ENCODE data around the gene IL18R1.

IL18R1 gene, protein sequence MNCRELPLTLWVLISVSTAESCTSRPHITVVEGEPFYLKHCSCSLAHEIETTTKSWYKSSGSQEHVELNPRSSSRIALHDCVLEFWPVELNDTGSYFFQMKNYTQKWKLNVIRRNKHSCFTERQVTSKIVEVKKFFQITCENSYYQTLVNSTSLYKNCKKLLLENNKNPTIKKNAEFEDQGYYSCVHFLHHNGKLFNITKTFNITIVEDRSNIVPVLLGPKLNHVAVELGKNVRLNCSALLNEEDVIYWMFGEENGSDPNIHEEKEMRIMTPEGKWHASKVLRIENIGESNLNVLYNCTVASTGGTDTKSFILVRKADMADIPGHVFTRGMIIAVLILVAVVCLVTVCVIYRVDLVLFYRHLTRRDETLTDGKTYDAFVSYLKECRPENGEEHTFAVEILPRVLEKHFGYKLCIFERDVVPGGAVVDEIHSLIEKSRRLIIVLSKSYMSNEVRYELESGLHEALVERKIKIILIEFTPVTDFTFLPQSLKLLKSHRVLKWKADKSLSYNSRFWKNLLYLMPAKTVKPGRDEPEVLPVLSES

DNA sequence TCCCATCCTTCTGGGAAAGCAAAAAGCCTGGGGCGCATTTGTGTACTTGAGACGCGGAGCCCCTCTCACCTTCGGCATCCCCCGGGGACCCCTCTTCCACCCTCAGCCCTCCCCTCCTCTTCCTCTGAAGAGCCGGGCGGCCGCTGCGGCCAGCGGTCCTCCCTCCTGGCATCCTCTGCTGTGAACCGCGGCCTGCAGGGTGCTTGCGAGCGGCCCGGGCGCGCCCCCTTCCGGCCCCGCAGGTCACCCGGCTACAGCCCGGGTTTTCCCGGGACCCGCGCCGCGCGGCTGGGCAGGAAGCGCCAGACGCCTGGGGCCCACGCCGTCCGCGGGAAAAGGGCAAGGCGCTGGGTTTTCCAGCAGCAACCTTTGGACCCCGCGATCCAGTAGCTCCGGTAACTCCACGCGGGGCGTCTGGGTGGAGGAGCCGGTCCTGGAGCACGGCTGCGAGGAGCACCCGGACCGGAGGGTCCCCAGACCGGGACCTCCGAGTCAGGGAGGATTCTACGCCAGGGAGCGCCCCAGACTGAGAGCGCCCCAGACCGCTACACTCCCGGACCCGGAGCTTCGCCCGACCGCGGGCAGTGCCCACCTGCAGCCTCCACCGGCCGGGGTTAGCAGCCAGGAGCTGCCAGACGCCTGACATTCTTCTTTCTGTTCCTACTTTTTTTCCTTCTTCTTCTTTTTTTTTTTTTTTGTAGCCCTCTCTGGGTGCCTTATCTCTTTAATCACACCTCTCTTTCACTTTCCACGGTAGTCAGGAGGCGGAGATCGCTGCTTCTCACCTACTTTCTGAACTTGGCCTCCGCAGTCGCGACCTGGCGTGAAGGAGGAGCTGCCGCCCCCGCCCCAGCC, at the start of gene IL18R1:
Gene IL18R1, plus strand, starts transcription at position 271 of the 855 bp plus-strand sequence. CDS start 6,865 bp downstream, outside the sequence.
- TF ChIP-seq, protein P1, sequence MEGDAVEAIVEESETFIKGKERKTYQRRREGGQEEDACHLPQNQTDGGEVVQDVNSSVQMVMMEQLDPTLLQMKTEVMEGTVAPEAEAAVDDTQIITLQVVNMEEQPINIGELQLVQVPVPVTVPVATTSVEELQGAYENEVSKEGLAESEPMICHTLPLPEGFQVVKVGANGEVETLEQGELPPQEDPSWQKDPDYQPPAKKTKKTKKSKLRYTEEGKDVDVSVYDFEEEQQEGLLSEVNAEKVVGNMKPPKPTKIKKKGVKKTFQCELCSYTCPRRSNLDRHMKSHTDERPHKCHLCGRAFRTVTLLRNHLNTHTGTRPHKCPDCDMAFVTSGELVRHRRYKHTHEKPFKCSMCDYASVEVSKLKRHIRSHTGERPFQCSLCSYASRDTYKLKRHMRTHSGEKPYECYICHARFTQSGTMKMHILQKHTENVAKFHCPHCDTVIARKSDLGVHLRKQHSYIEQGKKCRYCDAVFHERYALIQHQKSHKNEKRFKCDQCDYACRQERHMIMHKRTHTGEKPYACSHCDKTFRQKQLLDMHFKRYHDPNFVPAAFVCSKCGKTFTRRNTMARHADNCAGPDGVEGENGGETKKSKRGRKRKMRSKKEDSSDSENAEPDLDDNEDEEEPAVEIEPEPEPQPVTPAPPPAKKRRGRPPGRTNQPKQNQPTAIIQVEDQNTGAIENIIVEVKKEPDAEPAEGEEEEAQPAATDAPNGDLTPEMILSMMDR (IDR thresholded peaks at IDR 0.05; ENCODE audit: control insufficient read depth, insufficient read depth, low read depth, low read length, missing control alignments), result peak; percentile 62
- DNase-seq (ENCODE audit: low read depth), result no peak
- H3K4me3 ChIP-seq (ENCODE audit: control insufficient read depth, low read depth, low read length), result peak within 1 kb of the TSS; percentile 67

DNA sequence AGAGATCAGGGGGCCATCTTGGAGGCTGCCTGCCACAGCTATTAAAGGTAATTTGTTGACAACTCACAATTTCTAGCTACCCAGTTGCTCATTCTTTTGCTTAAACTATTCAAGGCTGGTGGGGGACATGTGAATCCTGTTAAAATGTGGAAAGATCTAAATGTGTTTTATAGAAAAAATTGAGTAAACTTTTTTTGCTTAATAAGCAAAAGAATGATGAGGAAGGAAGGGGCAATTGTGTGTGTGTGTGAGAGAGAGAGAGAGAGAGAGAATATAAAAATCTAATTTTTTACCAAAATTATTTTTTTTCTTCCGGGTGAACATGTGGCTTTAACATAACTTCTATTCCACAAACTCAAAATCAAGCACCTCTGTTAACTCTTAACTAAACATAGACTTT, 49.5 kb upstream of the IL18R1 start:
- TF ChIP-seq, protein P1 (IDR thresholded peaks at IDR 0.05; ENCODE audit: control insufficient read depth, insufficient read depth, low read depth, low read length, missing control alignments), result no peak
- DNase-seq (ENCODE audit: low read depth), result no peak
- no peak overlapping the region for H3K4me3 ChIP-seq (ENCODE audit: control insufficient read depth, low read depth, low read length)

DNA sequence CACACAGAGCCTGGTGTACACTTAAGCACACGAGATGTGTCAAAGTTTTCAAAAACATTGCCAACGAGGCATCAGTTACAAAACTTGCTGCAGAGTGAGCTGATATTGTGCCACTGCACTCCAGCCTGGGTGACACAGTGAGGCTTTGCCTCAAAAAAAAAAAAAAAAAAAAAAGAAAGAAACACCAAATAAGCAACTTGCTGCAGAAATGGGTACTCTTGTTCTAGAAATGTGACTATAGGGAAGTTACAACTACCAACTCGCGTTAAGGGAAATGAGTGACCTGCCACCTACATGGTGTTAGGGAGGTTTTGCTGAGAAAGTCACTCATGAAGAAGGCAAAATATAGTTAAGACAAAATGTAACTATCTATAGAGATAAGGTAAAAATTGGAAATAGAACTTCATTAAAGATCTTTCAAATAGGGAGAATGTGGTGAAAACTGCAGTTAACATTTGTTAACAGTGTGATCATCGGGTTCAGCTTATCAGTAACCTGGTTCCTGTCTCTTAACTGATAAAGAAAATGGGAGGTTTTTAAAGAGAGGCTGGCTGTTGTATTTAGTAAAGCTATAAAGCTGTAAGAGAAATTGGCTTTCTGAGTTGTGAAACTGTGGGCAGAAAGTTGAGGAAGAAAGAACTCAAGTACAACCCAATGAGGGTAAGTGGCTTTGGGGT, 44.5 kb upstream of the IL18R1 start, which contains the start of gene IL1RL1:
Gene IL1RL1, plus strand, starts transcription at position 600 of the 677 bp plus-strand sequence. CDS start 26,702 bp downstream, outside the sequence.
- no peak for DNase-seq (ENCODE audit: low read depth)
- TF ChIP-seq, protein P1 (IDR thresholded peaks at IDR 0.05; ENCODE audit: control insufficient read depth, insufficient read depth, low read depth, low read length, missing control alignments), result no peak
- H3K4me3 ChIP-seq (ENCODE audit: control insufficient read depth, low read depth, low read length), result no peak within 1 kb of the TSS

DNA sequence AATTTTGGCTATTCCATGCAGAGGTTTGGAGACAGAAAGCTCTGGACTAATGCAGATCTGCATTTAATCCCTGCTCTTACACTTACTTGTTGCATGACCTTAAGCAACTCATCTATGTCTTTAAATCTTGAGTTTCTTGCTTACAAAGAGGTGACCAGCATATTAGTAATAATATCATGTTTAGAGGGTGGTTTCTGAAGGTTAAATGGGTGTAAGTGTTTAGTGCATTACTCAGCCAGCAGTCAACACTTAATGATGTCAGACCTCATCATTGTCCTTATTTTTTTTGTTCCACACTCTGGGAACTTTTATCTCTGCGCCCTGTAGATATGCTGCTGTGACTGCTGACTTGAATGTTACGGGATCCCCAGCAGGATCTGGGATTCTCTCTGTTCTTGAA, 42.6 kb upstream of the IL18R1 start:
- DNase-seq (ENCODE audit: low read depth), result peak; percentile 17
- TF ChIP-seq, protein P1 (IDR thresholded peaks at IDR 0.05; ENCODE audit: control insufficient read depth, insufficient read depth, low read depth, low read length, missing control alignments), result no peak
- no peak overlapping the region for H3K4me3 ChIP-seq (ENCODE audit: control insufficient read depth, low read depth, low read length)

DNA sequence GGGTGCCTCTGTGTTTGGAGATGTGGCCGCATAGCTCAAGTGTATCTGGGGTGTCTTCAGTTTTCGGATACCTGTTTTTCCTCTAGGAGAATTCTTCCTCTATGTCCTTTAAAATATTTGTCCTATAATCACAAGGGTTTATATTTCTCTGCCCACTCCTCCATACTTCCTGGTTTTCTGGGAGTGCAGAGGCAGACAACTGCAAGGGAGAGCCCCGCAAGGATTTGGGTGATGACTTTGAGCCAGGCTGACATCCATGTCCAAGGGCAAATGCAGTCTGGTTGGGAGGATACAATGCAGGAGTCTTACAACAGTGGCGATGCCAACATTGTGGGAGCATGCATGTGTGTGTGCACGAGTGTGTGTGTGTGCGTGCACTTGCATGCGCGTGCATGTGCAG, 42.1 kb upstream of the IL18R1 start:
- no peak overlapping the region for H3K4me3 ChIP-seq (ENCODE audit: control insufficient read depth, low read depth, low read length)
- TF ChIP-seq, protein P1 (IDR thresholded peaks at IDR 0.05; ENCODE audit: control insufficient read depth, insufficient read depth, low read depth, low read length, missing control alignments), result no peak
- no peak for DNase-seq (ENCODE audit: low read depth)

DNA sequence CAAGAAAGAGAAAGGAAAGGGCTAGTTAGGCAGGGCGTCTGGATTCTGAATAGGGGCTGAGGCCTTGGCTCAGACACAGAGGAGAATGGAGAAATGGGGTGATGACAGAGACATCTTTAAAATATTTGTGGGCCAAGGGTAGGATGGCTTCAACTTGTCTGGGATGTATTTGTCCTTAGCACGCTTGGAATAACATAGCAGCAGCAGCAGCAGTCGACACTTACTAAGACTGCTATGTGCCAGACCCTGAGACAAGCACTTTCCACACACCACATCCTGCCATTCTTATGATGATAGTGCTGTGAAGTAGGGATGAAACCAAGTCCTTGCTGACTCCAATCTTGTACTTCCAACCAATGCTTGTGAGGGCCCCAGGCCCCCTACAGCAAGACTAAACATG, 41.6 kb upstream of the IL18R1 start:
- no peak overlapping the region for H3K4me3 ChIP-seq (ENCODE audit: control insufficient read depth, low read depth, low read length)
- no peak for DNase-seq (ENCODE audit: low read depth)
- TF ChIP-seq, protein P1 (IDR thresholded peaks at IDR 0.05; ENCODE audit: control insufficient read depth, insufficient read depth, low read depth, low read length, missing control alignments), result no peak
